NOMO-1 treated with DMSO at 0.1 percent for 48 hours (cell line): Measurements from ENCODE around the gene TACC3.

Experiments used
- DNase-seq: peaks from one replicate; lab custom pipeline; 2025; ENCODE audit not compliant: unreplicated experiment; lab: John Stamatoyannopoulos, UW

Gene TACC3

GRCh38 chr4:1721666-1722550 is 587 bp downstream of the TACC3 start:
- no peak for DNase-seq

DNA sequence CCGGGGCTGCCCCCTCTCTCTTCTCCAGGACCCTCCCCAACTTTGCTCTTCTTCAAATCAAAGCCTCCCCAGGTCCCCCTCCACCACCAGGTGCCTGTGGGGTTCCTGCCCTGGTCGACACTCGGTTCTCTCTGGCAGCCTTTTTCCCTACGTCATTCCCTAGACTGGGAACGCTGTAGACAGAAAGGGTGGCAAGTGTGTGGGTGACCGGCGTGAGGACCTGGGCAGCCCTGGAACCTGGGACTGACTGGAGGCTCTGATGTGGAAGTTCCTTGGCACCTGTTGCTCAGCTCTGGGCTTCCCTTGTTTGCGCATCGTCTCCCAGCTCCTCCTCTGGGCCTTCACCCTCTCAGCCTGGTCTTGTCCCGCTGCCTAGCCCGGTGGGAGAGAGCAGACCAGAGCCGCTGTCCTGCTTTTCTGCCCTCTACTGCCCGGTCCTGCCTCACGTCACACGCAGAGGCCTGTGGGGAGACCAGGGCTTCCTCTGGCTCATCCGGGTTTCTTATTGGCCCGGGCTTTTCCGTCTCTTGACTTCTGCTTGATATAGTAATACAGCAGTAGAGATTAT is 1.3 kb downstream of the TACC3 start:
- peak; percentile 27 for DNase-seq

GRCh38 chr4:1723131-1723801 is 1.9 kb downstream of the TACC3 start:
- DNase-seq, result peak; percentile 84

- DNase-seq, result no peak
Observed at GRCh38 chr4:1725521-1725920, 4.2 kb downstream of the TACC3 start.

DNA sequence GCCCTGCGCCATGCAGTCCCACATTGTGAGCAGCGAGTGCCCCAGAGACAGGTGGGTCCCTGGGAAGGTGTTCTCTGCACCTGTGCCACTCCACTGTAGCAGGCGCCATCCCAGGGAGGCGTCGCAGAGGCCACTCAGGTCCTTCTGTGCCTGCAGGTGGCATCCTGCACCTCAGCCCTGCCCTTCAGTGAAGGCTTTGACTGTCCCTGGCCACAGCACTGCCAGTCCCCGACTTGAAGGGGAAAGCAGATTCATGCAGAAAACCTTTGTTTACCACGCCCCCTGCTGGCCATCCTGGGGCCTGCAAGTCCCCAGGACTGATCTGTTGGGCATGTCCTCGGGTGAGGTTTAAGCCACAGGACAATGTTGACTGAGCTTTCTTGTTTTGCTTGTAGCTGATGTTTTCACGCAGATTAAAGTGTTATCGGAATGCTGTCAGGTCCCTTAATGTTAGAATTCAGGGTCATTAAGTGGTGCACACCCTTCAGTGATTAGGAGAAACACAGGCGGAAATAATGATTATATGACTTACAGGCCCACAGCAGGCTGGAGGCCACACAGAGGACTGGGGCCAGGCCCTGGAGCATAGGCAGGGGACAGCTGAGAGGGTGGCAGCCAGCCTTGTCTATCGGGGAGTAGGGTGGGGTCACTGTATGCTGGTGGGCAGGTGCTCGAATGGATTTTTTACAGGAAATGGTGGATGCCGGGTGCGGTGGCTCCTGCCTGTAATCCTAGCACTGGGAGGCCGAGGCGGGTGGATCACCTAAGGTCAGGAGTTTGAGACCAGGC is 5.0 kb downstream of the TACC3 start:
- DNase-seq, result peak; percentile 66

GRCh38 chr4:1727117-1728031 is 6.1 kb downstream of the TACC3 start:
- peak; percentile 42 for DNase-seq

DNA sequence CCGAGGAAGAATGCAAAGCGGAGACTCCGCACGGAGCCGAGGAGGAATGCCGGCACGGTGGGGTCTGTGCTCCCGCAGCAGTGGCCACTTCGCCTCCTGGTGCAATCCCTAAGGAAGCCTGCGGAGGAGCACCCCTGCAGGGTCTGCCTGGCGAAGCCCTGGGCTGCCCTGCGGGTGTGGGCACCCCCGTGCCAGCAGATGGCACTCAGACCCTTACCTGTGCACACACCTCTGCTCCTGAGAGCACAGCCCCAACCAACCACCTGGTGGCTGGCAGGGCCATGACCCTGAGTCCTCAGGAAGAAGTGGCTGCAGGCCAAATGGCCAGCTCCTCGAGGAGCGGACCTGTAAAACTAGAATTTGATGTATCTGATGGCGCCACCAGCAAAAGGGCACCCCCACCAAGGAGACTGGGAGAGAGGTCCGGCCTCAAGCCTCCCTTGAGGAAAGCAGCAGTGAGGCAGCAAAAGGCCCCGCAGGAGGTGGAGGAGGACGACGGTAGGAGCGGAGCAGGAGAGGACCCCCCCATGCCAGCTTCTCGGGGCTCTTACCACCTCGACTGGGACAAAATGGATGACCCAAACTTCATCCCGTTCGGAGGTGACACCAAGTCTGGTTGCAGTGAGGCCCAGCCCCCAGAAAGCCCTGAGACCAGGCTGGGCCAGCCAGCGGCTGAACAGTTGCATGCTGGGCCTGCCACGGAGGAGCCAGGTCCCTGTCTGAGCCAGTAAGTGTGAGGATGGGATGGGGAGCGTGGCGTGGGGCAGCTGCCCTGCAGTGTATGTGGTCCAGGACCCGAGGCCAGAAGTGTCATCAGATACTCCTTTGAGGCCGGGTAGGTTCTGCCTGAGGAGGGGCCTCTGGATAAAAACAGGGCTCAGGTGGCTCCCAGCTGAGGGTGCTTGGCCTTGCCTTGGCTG is 7.0 kb downstream of the TACC3 start:
- DNase-seq, result no peak

- DNase-seq, result no peak
Observed at GRCh38 chr4:1730532-1731135, 9.3 kb downstream of the TACC3 start.

DNA sequence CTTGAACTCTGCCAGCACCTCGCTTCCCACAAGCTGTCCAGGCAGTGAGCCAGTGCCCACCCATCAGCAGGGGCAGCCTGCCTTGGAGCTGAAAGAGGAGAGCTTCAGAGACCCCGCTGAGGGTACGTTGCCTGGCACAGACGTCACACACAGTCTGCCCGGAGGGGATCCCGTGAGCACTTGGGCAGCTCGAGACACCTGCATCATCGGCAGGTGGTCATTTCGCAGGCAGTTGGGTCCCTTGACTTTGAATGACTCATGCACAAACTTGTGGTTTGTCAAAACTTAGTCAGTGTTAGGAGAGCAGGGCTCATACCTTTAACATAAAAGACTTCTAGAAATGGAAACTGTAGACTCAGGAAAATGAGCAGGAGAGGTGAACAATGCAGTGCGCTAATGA is 9.9 kb downstream of the TACC3 start:
- no peak for DNase-seq

DNA sequence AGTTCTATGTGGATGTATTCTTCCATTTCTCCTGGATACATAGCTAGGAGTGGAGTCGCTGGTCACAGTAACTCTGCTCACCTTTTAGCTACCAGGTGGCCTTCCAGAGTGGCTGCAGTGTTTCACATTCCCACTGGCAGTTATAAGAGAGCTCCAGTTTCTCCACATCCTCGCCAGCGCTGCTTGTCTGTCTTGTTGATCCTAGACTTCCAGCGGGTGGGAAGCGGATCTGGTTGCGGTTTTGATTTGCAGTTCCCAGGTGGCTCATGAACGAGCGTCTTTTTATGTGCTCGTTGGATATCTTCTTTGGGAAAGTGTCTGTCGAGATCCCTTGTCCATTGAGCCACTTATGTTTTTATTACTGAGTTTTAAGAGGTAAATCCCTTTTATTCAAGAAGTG is 11.6 kb downstream of the TACC3 start:
- no peak for DNase-seq

- DNase-seq, result no peak
Observed at GRCh38 chr4:1735215-1735614, 13.9 kb downstream of the TACC3 start.

DNA sequence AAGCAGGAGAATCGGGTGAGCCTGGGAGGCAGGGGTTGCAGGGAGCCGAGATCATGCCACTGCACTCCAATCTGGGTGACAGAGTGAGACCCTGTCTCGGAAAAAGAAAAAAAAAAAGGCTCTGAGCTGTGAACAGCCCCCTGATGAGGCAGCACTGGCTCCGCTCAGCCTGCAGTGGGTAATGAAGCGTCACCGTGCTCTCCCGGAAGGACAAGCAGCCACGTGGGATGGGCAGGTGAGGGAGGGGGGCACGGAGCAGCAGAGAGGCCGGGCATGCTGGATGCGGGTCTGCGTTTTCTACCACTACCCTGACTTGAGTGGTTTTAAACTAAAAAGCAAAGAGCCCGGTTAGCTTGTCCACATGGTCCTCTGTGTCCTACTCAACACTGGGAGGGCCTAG is 15.5 kb downstream of the TACC3 start:
- DNase-seq, result no peak

DNA sequence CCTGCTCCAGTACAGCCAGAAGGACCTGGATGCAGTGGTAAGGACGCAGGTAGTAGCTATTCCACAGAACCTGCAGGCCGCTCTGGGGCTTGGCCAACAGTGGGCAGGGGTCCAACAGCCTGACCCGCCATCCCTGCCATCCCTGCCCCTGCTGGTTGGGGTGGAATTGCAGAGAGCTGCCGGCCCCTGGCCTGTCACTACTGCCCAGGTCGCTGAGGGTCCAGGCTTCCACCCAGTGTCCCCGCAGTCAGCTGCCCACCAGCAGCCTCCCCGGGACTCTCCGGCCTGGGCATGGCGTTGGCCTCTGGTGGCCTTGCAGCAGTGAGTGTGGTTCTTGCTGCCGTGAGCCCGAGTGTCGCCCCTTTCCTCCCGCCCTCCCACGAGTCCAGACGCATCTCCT is 16.3 kb downstream of the TACC3 start:
- DNase-seq, result no peak

GRCh38 chr4:1738410-1738809 is 17.1 kb downstream of the TACC3 start:
- DNase-seq, result no peak

DNA sequence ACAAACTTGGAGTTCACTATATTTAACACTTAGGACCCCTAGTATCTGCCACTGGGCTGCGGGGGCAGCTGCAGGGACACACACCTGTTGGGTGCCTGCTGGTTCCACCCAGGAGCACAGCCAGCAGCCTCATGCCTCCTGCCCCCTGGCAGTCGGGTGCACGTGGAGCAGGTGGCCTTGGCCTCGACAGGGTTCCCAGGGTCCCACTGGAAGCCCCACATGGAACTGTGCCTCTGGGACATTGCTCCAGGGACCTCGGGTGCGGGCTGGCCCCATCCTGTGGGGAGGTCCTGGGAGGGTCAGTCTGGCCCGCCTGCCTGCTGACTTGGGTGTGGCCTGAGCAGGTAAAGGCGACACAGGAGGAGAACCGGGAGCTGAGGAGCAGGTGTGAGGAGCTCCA is 18.0 kb downstream of the TACC3 start:
- no peak for DNase-seq

GRCh38 chr4:1740021-1740545 is 18.8 kb downstream of the TACC3 start:
- DNase-seq, result no peak

DNA sequence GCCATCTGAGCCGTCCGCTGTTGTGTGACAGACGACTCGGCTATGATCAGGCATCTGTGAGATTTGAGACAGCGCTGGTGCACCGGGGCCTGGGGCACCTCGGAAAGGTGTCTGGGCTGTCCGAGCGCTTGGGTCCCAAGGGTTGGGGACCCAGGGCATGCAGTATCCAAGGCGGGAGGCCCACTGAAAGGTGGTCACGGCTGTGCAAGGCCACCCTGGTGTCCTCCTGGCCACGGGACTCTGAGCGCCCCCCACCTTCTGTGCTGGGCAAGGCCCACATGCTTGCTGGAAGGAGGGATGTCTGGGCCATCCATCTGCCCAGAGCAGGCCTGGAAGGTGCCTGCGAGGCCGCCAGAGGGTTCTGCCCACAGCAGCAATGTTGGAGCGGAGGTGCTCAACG is 19.9 kb downstream of the TACC3 start:
- DNase-seq, result no peak

DNA sequence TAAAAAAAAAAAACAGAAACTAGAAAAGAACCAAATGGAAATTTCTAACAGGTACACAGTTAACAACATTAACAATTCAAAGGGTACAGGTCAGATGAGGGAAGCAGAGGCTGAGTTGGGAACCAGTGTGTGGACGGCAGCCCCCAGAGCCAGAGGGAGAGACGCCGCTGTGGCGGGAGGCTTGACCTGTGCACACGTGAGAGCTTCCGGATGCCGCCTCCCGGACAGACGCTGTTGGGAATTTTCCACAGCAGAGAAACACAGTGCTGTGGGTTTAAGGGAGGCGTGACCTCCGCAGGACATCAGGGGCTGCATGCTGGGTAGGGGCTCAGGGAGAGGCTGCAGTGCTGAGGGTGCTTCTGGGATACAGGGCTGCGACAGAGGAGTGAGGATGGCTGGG is 22.2 kb downstream of the TACC3 start:
- DNase-seq, result no peak

- DNase-seq, result no peak
Observed at GRCh38 chr4:1743975-1744374, 22.7 kb downstream of the TACC3 start.
